ENCODE results near the gene CTSE. TPM values are rescaled to one million over a fixed set of nuclear protein-coding genes. Genes with fewer than 3 reads are reported as not detected.

Gene CTSE
- total and polyA plus RNA-seq, 9 of the 15 experiments (the other 6 are each of a cell fraction or from before 2014, with no cell fraction given): 0.04 to 0.18 (median 0.09) TPM; not detected in 4

- TF ChIP-seq, protein P1, sequence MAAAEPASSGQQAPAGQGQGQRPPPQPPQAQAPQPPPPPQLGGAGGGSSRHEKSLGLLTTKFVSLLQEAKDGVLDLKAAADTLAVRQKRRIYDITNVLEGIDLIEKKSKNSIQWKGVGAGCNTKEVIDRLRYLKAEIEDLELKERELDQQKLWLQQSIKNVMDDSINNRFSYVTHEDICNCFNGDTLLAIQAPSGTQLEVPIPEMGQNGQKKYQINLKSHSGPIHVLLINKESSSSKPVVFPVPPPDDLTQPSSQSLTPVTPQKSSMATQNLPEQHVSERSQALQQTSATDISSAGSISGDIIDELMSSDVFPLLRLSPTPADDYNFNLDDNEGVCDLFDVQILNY (CRISPR knock-in tag; IDR thresholded peaks at IDR 0.05): 0 out of 2 replicates have a peak, but pooled peaks have one; percentile 54
- no peak for TF ChIP-seq PHF21A (IDR thresholded peaks at IDR 0.05; ENCODE audit: borderline replicate concordance, low read depth)
- no peak for TF ChIP-seq MAFF (IDR thresholded peaks at IDR 0.05; ENCODE audit: low read length)
- TF ChIP-seq, protein P2, sequence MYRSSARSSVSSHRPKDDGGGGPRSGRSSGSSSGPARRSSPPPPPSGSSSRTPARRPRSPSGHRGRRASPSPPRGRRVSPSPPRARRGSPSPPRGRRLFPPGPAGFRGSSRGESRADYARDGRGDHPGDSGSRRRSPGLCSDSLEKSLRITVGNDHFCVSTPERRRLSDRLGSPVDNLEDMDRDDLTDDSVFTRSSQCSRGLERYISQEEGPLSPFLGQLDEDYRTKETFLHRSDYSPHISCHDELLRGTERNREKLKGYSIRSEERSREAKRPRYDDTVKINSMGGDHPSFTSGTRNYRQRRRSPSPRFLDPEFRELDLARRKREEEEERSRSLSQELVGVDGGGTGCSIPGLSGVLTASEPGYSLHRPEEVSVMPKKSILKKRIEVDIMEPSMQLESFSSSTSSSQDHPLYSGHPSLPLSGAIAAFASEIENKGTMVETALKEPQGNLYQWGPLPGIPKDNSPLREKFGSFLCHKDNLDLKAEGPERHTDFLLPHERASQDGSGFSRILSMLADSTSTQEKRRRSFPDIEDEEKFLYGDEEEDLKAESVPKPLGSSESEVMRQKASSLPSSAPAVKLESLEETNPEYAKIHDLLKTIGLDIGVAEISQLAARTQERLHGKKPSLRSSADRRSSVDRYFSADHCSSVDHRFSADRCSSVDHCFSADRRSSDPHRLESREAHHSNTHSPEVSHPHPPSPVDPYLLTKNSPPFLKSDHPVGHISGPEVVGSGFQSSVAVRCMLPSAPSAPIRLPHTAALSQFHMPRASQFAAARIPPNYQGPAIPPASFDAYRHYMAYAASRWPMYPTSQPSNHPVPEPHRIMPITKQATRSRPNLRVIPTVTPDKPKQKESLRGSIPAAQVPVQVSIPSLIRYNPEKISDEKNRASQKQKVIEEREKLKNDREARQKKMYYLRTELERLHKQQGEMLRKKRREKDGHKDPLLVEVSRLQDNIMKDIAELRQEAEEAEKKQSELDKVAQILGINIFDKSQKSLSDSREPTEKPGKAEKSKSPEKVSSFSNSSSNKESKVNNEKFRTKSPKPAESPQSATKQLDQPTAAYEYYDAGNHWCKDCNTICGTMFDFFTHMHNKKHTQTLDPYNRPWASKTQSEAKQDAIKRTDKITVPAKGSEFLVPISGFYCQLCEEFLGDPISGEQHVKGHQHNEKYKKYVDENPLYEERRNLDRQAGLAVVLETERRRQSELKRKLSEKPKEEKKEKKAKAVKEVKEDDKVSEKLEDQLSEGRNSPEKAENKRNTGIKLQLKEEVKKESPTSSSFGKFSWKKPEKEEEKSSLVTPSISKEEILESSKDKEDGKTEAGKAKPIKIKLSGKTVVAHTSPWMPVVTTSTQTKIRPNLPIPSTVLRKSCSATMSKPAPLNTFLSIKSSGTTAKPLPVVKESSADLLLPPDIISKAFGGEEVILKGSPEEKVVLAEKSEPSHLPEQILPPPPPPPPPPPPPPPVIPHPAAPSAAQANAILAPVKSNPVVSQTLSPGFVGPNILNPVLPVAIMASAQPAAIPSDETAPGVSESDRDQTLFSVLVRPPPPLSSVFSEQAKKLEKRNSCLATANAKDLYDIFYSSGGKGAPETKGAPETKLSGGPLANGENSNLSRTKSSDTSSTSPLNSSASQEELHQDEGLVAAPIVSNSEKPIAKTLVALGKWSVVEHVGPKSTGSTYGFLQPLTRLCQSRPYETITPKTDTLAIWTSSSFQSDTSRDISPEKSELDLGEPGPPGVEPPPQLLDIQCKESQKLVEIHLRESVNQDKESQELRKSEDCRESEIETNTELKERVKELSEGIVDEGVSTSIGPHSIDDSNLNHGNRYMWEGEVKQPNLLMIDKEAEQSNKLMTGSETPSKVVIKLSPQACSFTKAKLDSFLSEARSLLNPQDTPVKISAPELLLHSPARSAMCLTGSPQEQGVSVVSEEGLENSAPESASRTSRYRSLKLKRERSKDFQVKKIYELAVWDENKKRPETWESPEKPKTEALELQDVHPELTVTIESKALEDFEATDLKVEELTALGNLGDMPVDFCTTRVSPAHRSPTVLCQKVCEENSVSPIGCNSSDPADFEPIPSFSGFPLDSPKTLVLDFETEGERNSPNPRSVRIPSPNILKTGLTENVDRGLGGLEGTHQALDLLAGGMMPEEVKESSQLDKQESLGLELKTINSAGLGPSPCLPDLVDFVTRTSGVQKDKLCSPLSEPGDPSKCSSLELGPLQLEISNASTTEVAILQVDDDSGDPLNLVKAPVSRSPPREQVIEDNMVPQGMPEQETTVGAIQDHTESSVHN (IDR thresholded peaks at IDR 0.05; ENCODE audit: borderline replicate concordance in 1 of 2, low read depth in 1 of 2): no peak
- no peak for TF ChIP-seq ZNF133 (CRISPR knock-in tag; IDR thresholded peaks at IDR 0.05)
- no peak for TF ChIP-seq ZNF717 (CRISPR knock-in tag; IDR thresholded peaks at IDR 0.05)
- no peak for TF ChIP-seq TEAD1 (CRISPR knock-in tag; IDR thresholded peaks at IDR 0.05)
- TF ChIP-seq HOMEZ (CRISPR knock-in tag; IDR thresholded peaks at IDR 0.05): no peak
- no peak for TF ChIP-seq CTCFL (IDR thresholded peaks at IDR 0.05; ENCODE audit: borderline replicate concordance, insufficient read depth, low read depth, low read length, poor library complexity, severe bottlenecking)
- TF ChIP-seq RFX5 (IDR thresholded peaks at IDR 0.05; ENCODE audit: low read depth, low read length): no peak
- TF ChIP-seq SOX6 (IDR thresholded peaks at IDR 0.05): peak; percentile 31; the same call in 1 of the 2 replicates
- no peak for TF ChIP-seq ZNF263 (CRISPR knock-in tag; IDR thresholded peaks at IDR 0.05; ENCODE audit: borderline replicate concordance)
- no peak for TF ChIP-seq CEBPB (tag; IDR thresholded peaks at IDR 0.05)
These were observed 11.4 kb downstream of the CTSE start (continued) for GRCh38 chr1:206012086-206012859.
